GM12878 (cell line): ENCODE data around the gene DPYSL3. TPM values are rescaled to one million over a fixed set of nuclear protein-coding genes. Genes with fewer than 3 reads are reported as not detected.

ENCODE experiments used
- ATAC-seq: fragments of 200-7000 bp; cut with Tn5 transposase; 3 replicates; pipeline ENCODE4 v1.9.1; 2020; ENCODE audit warnings: mild to moderate bottlenecking, moderate library complexity
- BruUV-seq: library from RNA; stranded (reverse); fragments of 400-500 nt; replicated peaks from 2 replicates; lab custom pipeline; 2021; lab: Mats Ljungman, UMichigan
- CTCF ChIA-PET: fragments of 300-600 bp; sonication (Branson Sonifier 250); formaldehyde crosslinking; extraction: SDS; loops from one replicate; lab custom pipeline; 2021; ENCODE audit warnings: inconsistent platforms; lab: Yijun Ruan, JAX
- POLR2A ChIA-PET: fragments of 350-600 bp; formaldehyde crosslinking; extraction: SDS; loops from one replicate; lab custom pipeline; 2021; ENCODE audit warnings: inconsistent platforms; lab: Charles Lee
- RAD21 ChIA-PET: fragments of 300-600 bp; sonication (Branson Sonifier 250); formaldehyde crosslinking; loops from one replicate; lab custom pipeline; 2023; ENCODE audit warnings: antibody characterized with exemption; ENCODE audit not compliant: unreplicated experiment; lab: Charles Lee
- SMC1A ChIA-PET: fragments of 300-600 bp; sonication (Branson Sonifier 250); formaldehyde crosslinking; loops from one replicate; lab custom pipeline; 2023; ENCODE audit not compliant: unreplicated experiment, uncharacterized antibody; lab: Charles Lee
- DNase-seq: peaks from one replicate; pipeline ENCODE4 v3.0.0-alpha.2; 2011; ENCODE audit warnings: low read depth, low spot score
- FAIRE-seq: peaks from 3 replicates; lab custom pipeline; 2011; peaks lifted over from hg19 to GRCh38; lab: Jason Lieb, UNC
- H2AFZ ChIP-seq: 2 replicates; pipeline ENCODE4 v1.6.0; 2011; ENCODE audit warnings: low read depth, low read length, control low read depth; ENCODE audit not compliant: control insufficient read depth
- H3K27ac ChIP-seq: 2 replicates; pipeline ENCODE4 v1.5.1; 2011; ENCODE audit warnings: control low read depth; ENCODE audit not compliant: control insufficient read depth, insufficient read depth
- H3K27me3 ChIP-seq, 2 experiments: replicated peaks in 1 of 2; 2 replicates each; pipeline versions ENCODE4 v1.6.0 to v1.6.1; 2011; ENCODE audit warnings: low read length in 1 of 2; ENCODE audit not compliant: control insufficient read depth in 2 of 2, insufficient read depth in 2 of 2
- H3K36me3 ChIP-seq, 2 experiments: 2 replicates each; pipeline ENCODE4 v1.5.1; 2011; ENCODE audit warnings: low read length in 1 of 2; ENCODE audit not compliant: control insufficient read depth in 2 of 2, insufficient read depth in 2 of 2
- H3K4me1 ChIP-seq: 2 replicates; pipeline ENCODE4 v1.6.1; 2011; ENCODE audit warnings: mild to moderate bottlenecking, low read length, moderate library complexity, mixed read lengths; ENCODE audit not compliant: control insufficient read depth, insufficient read depth
- H3K4me2 ChIP-seq: 2 replicates; pipeline ENCODE4 v1.6.0; 2011; ENCODE audit warnings: control low read depth; ENCODE audit not compliant: control insufficient read depth, insufficient read depth
- H3K4me3 ChIP-seq: fragments of 200-600 bp; sonication (generic); 2 replicates; pipeline ENCODE4 v1.5.1; 2016
- H3K79me2 ChIP-seq: 2 replicates; pipeline ENCODE4 v1.6.0; 2011; ENCODE audit warnings: low read length; ENCODE audit not compliant: control insufficient read depth, insufficient read depth
- H3K9ac ChIP-seq: 2 replicates; pipeline ENCODE4 v1.8.0; 2011; ENCODE audit warnings: low read length, control low read depth, mixed read lengths; ENCODE audit not compliant: control insufficient read depth, insufficient read depth
- H3K9me3 ChIP-seq: replicated peaks from 3 replicates; pipeline ENCODE4 v1.5.1; 2011; ENCODE audit warnings: mild to moderate bottlenecking, low read length; ENCODE audit not compliant: control insufficient read depth, insufficient read depth
- H4K20me1 ChIP-seq: 2 replicates; pipeline ENCODE4 v1.6.0; 2011; ENCODE audit not compliant: control insufficient read depth, insufficient read depth
- ASH2L ChIP-seq: fragments of 300-600, 200-600 bp; sonication (generic); IDR thresholded peaks from 2 replicates; pipeline ENCODE4 v1.6.1; 2017; ENCODE audit warnings: low read depth, mild to moderate bottlenecking, borderline replicate concordance
- CEBPB ChIP-seq, 2 experiments: fragments of 150-350 bp in 1 of 2; IDR thresholded peaks; 2 replicates each; pipeline ENCODE4 v1.6.1; 2012 to 2014; ENCODE audit warnings: low read depth in 2 of 2, low read length in 2 of 2, borderline replicate concordance in 1 of 2, inconsistent platforms in 1 of 2
- CHD2 ChIP-seq: IDR thresholded peaks from 2 replicates; pipeline ENCODE4 v1.6.1; 2011; ENCODE audit warnings: low read depth, low read length, improper control_type of control experiment, borderline replicate concordance
- CTCF ChIP-seq, 3 experiments: IDR thresholded peaks in 2 of 3; conservative IDR thresholded peaks in 1 of 3; 2 replicates each; pipeline ENCODE4 v1.5.1; 2011; ENCODE audit warnings: low read depth in 3 of 3, low read length in 3 of 3, mild to moderate bottlenecking in 3 of 3, control low read depth in 2 of 3, moderate library complexity in 2 of 3, inconsistent platforms in 1 of 3, mixed read lengths in 1 of 3; ENCODE audit not compliant: control insufficient read depth in 2 of 3, insufficient read depth in 1 of 3; ENCODE audit errors: extremely low read depth in 1 of 3
- ELK1 ChIP-seq: IDR thresholded peaks from 2 replicates; pipeline ENCODE4 v1.6.1; 2012; ENCODE audit warnings: low read depth, low read length, improper control_type of control experiment
- FOXK2 ChIP-seq: fragments of 450-650 bp; IDR thresholded peaks from 2 replicates; pipeline ENCODE4 v1.6.1; 2017; ENCODE audit warnings: mild to moderate bottlenecking, moderate library complexity
- KDM1A ChIP-seq: fragments of 200-600 bp; sonication (generic); IDR thresholded peaks from 2 replicates; pipeline ENCODE4 v1.6.1; 2016; ENCODE audit warnings: borderline replicate concordance
- MEF2B ChIP-seq: fragments of 450-650 bp; IDR thresholded peaks from 2 replicates; pipeline ENCODE4 v1.6.1; 2018; ENCODE audit warnings: mild to moderate bottlenecking, moderate library complexity; ENCODE audit not compliant: partially characterized antibody, poor library complexity, severe bottlenecking
- NR2C2 ChIP-seq: IDR thresholded peaks from 2 replicates; pipeline ENCODE4 v1.6.1; 2011; ENCODE audit warnings: borderline replicate concordance, low read depth; ENCODE audit not compliant: control insufficient read depth, insufficient read length
- PML ChIP-seq: IDR thresholded peaks from 2 replicates; pipeline ENCODE4 v1.6.1; 2012; ENCODE audit warnings: low read length, inconsistent platforms
- RAD51 ChIP-seq: fragments of 450-650 bp; IDR thresholded peaks from 2 replicates; pipeline ENCODE4 v1.6.1; 2016; ENCODE audit warnings: moderate library complexity, mild to moderate bottlenecking, inconsistent platforms
- RBBP5 ChIP-seq: fragments of 200-600 bp; sonication (generic); conservative IDR thresholded peaks from 2 replicates; pipeline ENCODE4 v1.6.1; 2016
- RUNX3 ChIP-seq: IDR thresholded peaks from 2 replicates; pipeline ENCODE4 v1.6.1; 2012; ENCODE audit warnings: low read length, inconsistent platforms
- SKIL ChIP-seq: fragments of 450-650 bp; IDR thresholded peaks from 2 replicates; pipeline ENCODE4 v1.6.1; 2017; ENCODE audit warnings: mild to moderate bottlenecking, low read depth, inconsistent platforms; ENCODE audit not compliant: poor library complexity, severe bottlenecking
- STAT1 ChIP-seq: fragments of 450-650 bp; conservative IDR thresholded peaks from 2 replicates; pipeline ENCODE4 v1.6.1; 2014; ENCODE audit warnings: antibody characterized with exemption, mild to moderate bottlenecking
- ZNF207 ChIP-seq: fragments of 450-650 bp; IDR thresholded peaks from 2 replicates; pipeline ENCODE4 v1.6.1; 2014; ENCODE audit warnings: antibody characterized with exemption, mild to moderate bottlenecking, borderline replicate concordance
- WGBS: methylation state at CpG from one replicate; pipeline ENCODE4 v1.1.6; 2016; ENCODE audit warnings: low lambda C conversion rate; ENCODE audit not compliant: insufficient replicate concordance, insufficient coverage; ENCODE audit errors: missing lambda C conversion rate; 5-methylcytosine and 5-hydroxymethylcytosine counted together
- in situ Hi-C: fragments of 300-500 bp; cut with MboI; formaldehyde crosslinking; loops from 9 replicates; pipeline ENCODE4 v1.14.3; 2018; ENCODE audit warnings: mixed read lengths
- intact Hi-C: fragments of 100-400 bp; cut with micrococcal nuclease; formaldehyde crosslinking; loops from one replicate; pipeline ENCODE4 v1.14.2; 2022; ENCODE audit not compliant: unreplicated experiment
- polyA plus RNA-seq, 11 experiments: library from polyadenylated mRNA; depleted of rRNA in 4 of 11; unstranded in 6 of 11; stranded (reverse) in 5 of 11; fragments of >200 nt; fragmentation: Nextera tagmentation in 4 of 11; fragmentation: Illumina TruSeq in 1 of 11; extraction: Ambion mirVana in 4 of 11; extraction: Trizol in 1 of 11; gene quantifications; 1 replicate in 1 of 11; 2 replicates in 10 of 11; pipeline versions ENCODE4 v1.2.1 to v1.2.3, GENCODE V29; 2011 to 2016; ENCODE audit warnings: inconsistent platforms in 2 of 11, missing spikeins in 2 of 11, low read depth in 1 of 11
- total RNA-seq, 4 experiments: library from RNA; depleted of rRNA in 3 of 4; stranded (reverse); fragments of >200 nt in 3 of 4; fragmentation: Illumina TruSeq in 1 of 4; extraction: Trizol in 1 of 4; gene quantifications; 2 replicates each; pipeline versions ENCODE4 v1.2.1 to v1.2.3, GENCODE V29; 2013 to 2021

DPYSL3 gene
- total and polyA plus RNA-seq, 10 of the 15 experiments (the other 5 are each of a cell fraction or from before 2014, with no cell fraction given), result 0.08 to 1.5 (median 0.45) TPM; not detected in 1

- TF ChIP-seq CTCF (IDR thresholded peaks at IDR 0.05 in 2 of 3, conservative IDR thresholded peaks at IDR 0.05 in 1 of 3; ENCODE audit: control insufficient read depth in 2 of 3, extremely low read depth in 1 of 3, insufficient read depth in 1 of 3, low read depth in 3 of 3, low read length in 3 of 3) (no peak), PML (no peak)
These were observed 20.9 kb upstream of the DPYSL3 start (continued) for GRCh38 chr5:147530530-147531389.

- intact Hi-C loops (no loop called here), in situ Hi-C loops (no loop called here)
- WGBS, result 30% methylated on average over 4 of the region's 4 CpGs
- H3K4me3 ChIP-seq, result no peak overlapping the region
- H3K27me3 ChIP-seq, result no peaks in the 10 kb centered on the region
- ChIA-PET POLR2A (no interaction called here), CTCF (no interaction called here), SMC1A (no interaction called here), RAD21 (no interaction called here)
- H4K20me1 ChIP-seq, result no peaks in the 10 kb centered on the region
- DNase-seq, result no peak
- no TSS peak for BruUV-seq
- no peak overlapping the region for H3K27ac ChIP-seq
- no peaks in the 10 kb centered on the region for H3K4me1 ChIP-seq
- no peak overlapping the region for H2AFZ ChIP-seq
- no peaks in the 10 kb centered on the region for H3K79me2 ChIP-seq
- FAIRE-seq, result no peak
- H3K9me3 ChIP-seq, result no peaks in the 10 kb centered on the region
- no peaks in the 10 kb centered on the region for H3K36me3 ChIP-seq
- H3K9ac ChIP-seq, result no peak overlapping the region
- H3K4me2 ChIP-seq, result no peak overlapping the region
- no peak for ATAC-seq
- TF ChIP-seq SKIL (no peak), CHD2 (no peak), FOXK2 (no peak), ELK1 (no peak), STAT1 (no peak), NR2C2 (no peak), RAD51 (no peak), KDM1A (no peak), MEF2B (no peak), RBBP5 (no peak), ASH2L (no peak), ZNF207 (no peak), RUNX3 (no peak), CEBPB (IDR thresholded peaks at IDR 0.05; ENCODE audit: borderline replicate concordance in 1 of 2, low read depth in 2 of 2, low read length in 2 of 2) (no peak)
These were observed 13.2 kb upstream of the DPYSL3 start for GRCh38 chr5:147523069-147523468.
